ENCODE measurements around the gene FADS2.
"Not testable (repeated sequence)": the region's sequence is repeated elsewhere in the genome, so short reads cannot be mapped to it uniquely, and the experiment has no call there.

Gene FADS2

DNA sequence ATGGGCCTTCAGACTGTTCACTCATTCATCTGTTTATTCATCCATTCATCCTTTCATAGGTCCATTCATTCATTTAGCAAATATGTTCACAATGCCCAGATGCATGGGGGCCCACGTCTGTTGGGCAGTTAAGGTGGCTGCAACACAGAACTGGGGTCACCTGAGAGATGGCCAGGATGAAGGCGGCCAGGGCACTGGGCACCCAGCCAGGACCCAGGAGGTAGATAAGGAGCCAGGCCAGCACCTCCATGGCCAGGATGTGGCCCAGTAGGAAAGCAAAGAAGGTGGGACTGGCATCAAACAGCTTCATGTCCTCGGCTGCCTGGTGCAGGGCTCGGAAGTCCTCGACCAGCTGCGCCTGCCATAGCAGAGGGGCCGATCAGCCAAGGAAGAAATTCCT lies 51.1 kb downstream of the FADS2 start:
- Histone ChIP-seq H3K4me1 (ENCODE audit: control insufficient read depth, low read length) (peaks cover 61% of the 10 kb centered on the region), H3K4me3 (ENCODE audit: low read length) (peak overlapping the region; percentile 86), H3K9me3 (ENCODE audit: control insufficient read depth, insufficient read depth, low read length) (no peaks in the 10 kb centered on the region), H3K79me2 (ENCODE audit: control insufficient read depth, low read length) (peaks cover 18% of the 10 kb centered on the region), H3K9me2 (replicated peaks; ENCODE audit: control insufficient read depth, low read length) (no peaks in the 10 kb centered on the region), H4K20me1 (ENCODE audit: control insufficient read depth, insufficient read depth, low read depth, low read length) (no peaks in the 10 kb centered on the region), H3K36me3 (ENCODE audit: control insufficient read depth, low read length) (peaks cover 21% of the 10 kb centered on the region), H3K27me3 (ENCODE audit: control insufficient read depth, low read length) (no peaks in the 10 kb centered on the region), H3F3A (ENCODE audit: control insufficient read depth, insufficient read depth) (peaks cover 15% of the 10 kb centered on the region), H3K27ac (ENCODE audit: low read depth, low read length) (peak overlapping the region; percentile 98), H3K4me2 (ENCODE audit: low read length) (peak overlapping the region; percentile 97)
- no peak for TF ChIP-seq EZH2phosphoT487 (IDR thresholded peaks at IDR 0.05; ENCODE audit: borderline replicate concordance, low read length)

DNA sequence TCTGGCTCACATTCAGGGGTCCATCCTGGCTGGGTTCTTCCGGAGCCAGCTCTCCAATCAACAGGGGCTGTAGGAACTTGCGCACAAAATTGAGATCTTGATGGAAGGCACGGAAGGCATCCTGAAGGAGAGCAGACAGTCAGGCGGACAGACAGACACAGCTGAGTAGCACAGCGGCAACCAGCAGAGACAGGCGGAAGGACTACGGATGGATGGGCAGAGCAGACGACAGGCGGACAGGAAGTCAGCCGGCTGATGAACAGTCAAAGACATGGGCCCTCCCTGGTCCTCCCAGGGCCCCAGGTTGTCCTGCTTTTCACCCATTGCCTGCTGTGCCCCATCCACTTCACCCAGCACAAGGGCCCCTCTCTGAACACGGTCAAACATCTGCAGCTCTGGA lies 51.9 kb downstream of the FADS2 start:
- peaks cover 18% of the 10 kb centered on the region for H3K79me2 ChIP-seq (ENCODE audit: control insufficient read depth, low read length)
- H3K36me3 ChIP-seq (ENCODE audit: control insufficient read depth, low read length): peaks cover 21% of the 10 kb centered on the region
- peaks cover 15% of the 10 kb centered on the region for H3F3A ChIP-seq (ENCODE audit: control insufficient read depth, insufficient read depth)
- no peaks in the 10 kb centered on the region for H3K27me3 ChIP-seq (ENCODE audit: control insufficient read depth, low read length)
- H3K9me2 ChIP-seq (replicated peaks; ENCODE audit: control insufficient read depth, low read length): no peaks in the 10 kb centered on the region
- H3K4me2 ChIP-seq (ENCODE audit: low read length): peak overlapping the region; percentile 97
- H3K4me1 ChIP-seq (ENCODE audit: control insufficient read depth, low read length): peaks cover 61% of the 10 kb centered on the region
- H3K27ac ChIP-seq (ENCODE audit: low read depth, low read length): peak overlapping the region; percentile 98
- H3K9me3 ChIP-seq (ENCODE audit: control insufficient read depth, insufficient read depth, low read length): no peaks in the 10 kb centered on the region
- no peak for TF ChIP-seq EZH2phosphoT487 (IDR thresholded peaks at IDR 0.05; ENCODE audit: borderline replicate concordance, low read length)
- TF ChIP-seq, protein P1, sequence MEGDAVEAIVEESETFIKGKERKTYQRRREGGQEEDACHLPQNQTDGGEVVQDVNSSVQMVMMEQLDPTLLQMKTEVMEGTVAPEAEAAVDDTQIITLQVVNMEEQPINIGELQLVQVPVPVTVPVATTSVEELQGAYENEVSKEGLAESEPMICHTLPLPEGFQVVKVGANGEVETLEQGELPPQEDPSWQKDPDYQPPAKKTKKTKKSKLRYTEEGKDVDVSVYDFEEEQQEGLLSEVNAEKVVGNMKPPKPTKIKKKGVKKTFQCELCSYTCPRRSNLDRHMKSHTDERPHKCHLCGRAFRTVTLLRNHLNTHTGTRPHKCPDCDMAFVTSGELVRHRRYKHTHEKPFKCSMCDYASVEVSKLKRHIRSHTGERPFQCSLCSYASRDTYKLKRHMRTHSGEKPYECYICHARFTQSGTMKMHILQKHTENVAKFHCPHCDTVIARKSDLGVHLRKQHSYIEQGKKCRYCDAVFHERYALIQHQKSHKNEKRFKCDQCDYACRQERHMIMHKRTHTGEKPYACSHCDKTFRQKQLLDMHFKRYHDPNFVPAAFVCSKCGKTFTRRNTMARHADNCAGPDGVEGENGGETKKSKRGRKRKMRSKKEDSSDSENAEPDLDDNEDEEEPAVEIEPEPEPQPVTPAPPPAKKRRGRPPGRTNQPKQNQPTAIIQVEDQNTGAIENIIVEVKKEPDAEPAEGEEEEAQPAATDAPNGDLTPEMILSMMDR (IDR thresholded peaks at IDR 0.05; ENCODE audit: low read depth, low read length, poor library complexity, severe bottlenecking): no peak
- H4K20me1 ChIP-seq (ENCODE audit: control insufficient read depth, insufficient read depth, low read depth, low read length): no peaks in the 10 kb centered on the region
- H3K4me3 ChIP-seq (ENCODE audit: low read length): peak overlapping the region; percentile 86

DNA sequence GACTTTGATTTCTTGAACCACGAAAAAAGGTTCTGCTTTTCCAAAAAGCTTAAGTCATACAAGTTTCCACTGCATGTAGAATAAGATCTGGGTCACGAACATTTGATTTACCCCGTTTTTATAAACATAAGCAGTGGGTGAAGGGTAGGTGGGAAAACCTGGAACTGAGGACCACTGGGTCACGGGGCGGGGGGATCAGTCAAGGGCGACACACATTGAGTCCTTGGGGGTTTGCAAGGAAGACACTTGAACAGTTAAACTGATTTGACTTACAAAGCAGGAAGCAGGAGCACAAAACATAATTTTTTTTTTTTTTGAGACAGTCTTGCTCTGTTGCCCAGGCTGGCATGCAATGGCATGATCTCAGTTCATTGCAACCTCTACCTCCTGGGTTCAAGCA lies 52.4 kb downstream of the FADS2 start:
- no peaks in the 10 kb centered on the region for H4K20me1 ChIP-seq (ENCODE audit: control insufficient read depth, insufficient read depth, low read depth, low read length)
- H3K4me3 ChIP-seq (ENCODE audit: low read length): peak overlapping the region; percentile 86
- peaks cover 21% of the 10 kb centered on the region for H3K36me3 ChIP-seq (ENCODE audit: control insufficient read depth, low read length)
- TF ChIP-seq, protein P1 (IDR thresholded peaks at IDR 0.05; ENCODE audit: low read depth, low read length, poor library complexity, severe bottlenecking): no peak
- TF ChIP-seq EZH2phosphoT487 (IDR thresholded peaks at IDR 0.05; ENCODE audit: borderline replicate concordance, low read length): no peak
- H3K79me2 ChIP-seq (ENCODE audit: control insufficient read depth, low read length): peaks cover 18% of the 10 kb centered on the region
- H3K9me3 ChIP-seq (ENCODE audit: control insufficient read depth, insufficient read depth, low read length): no peaks in the 10 kb centered on the region
- H3F3A ChIP-seq (ENCODE audit: control insufficient read depth, insufficient read depth): peaks cover 15% of the 10 kb centered on the region
- H3K4me1 ChIP-seq (ENCODE audit: control insufficient read depth, low read length): peaks cover 64% of the 10 kb centered on the region
- peak overlapping the region; percentile 98 for H3K27ac ChIP-seq (ENCODE audit: low read depth, low read length)
- no peaks in the 10 kb centered on the region for H3K9me2 ChIP-seq (replicated peaks; ENCODE audit: control insufficient read depth, low read length)
- peak overlapping the region; percentile 97 for H3K4me2 ChIP-seq (ENCODE audit: low read length)
- no peaks in the 10 kb centered on the region for H3K27me3 ChIP-seq (ENCODE audit: control insufficient read depth, low read length)

DNA sequence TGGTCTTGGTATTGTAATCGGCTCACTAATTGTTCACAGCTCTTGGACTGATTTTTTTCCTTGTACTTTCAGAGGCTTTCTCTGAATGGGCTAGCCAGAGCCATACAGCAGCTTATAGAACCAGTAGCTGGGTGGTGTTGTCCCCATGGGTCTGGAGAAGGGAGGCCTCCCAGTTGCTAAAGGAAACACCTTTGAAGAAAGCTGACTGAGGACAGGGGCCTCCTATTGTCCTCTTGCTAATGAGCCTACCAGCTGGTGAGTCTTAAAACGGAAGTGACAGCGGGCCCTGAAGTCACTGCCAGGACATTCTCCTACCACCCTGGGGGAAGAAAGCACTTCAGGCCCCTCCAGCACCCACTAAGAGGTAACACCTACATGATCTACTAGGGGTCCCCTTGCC lies 53.3 kb downstream of the FADS2 start:
- Histone ChIP-seq H3K27ac (ENCODE audit: low read depth, low read length) (peak overlapping the region; percentile 98), H3F3A (ENCODE audit: control insufficient read depth, insufficient read depth) (peaks cover 15% of the 10 kb centered on the region), H3K36me3 (ENCODE audit: control insufficient read depth, low read length) (peaks cover 21% of the 10 kb centered on the region), H3K27me3 (ENCODE audit: control insufficient read depth, low read length) (no peaks in the 10 kb centered on the region), H3K9me2 (replicated peaks; ENCODE audit: control insufficient read depth, low read length) (no peaks in the 10 kb centered on the region), H4K20me1 (ENCODE audit: control insufficient read depth, insufficient read depth, low read depth, low read length) (no peaks in the 10 kb centered on the region), H3K9me3 (ENCODE audit: control insufficient read depth, insufficient read depth, low read length) (no peaks in the 10 kb centered on the region), H3K4me2 (ENCODE audit: low read length) (peak overlapping the region; percentile 97), H3K79me2 (ENCODE audit: control insufficient read depth, low read length) (peaks cover 25% of the 10 kb centered on the region), H3K4me1 (ENCODE audit: control insufficient read depth, low read length) (peaks cover 64% of the 10 kb centered on the region), H3K4me3 (ENCODE audit: low read length) (peak overlapping the region; percentile 86)
- TF ChIP-seq, protein P1 (IDR thresholded peaks at IDR 0.05; ENCODE audit: low read depth, low read length, poor library complexity, severe bottlenecking): no peak
- no peak for TF ChIP-seq EZH2phosphoT487 (IDR thresholded peaks at IDR 0.05; ENCODE audit: borderline replicate concordance, low read length)

DNA sequence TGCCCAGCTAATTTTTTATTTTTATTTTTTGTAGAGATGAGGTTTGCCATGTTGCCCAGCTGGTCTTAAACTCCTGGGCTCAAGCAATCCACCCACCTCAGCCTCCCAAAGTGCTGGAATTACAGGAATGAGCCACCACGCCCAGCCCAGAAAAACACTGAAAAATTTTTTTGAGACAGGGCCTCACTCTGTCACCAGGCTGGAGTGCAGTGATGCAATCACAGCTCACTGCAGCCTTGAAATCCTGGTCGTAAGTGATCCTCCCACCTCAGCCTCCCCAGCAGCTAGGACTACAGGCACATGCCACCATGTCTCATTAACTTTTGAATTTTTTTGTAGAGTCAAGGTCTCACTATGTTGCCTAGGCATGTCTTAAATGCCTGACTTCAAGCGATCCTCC lies 54.2 kb downstream of the FADS2 start:
- Histone ChIP-seq H3K27ac (ENCODE audit: low read depth, low read length) (peak overlapping the region; percentile 98; the same call in 1 of the 2 replicates), H3K36me3 (ENCODE audit: control insufficient read depth, low read length) (peaks cover 25% of the 10 kb centered on the region), H3F3A (ENCODE audit: control insufficient read depth, insufficient read depth) (peaks cover 15% of the 10 kb centered on the region), H3K4me2 (ENCODE audit: low read length) (peak overlapping the region; percentile 27), H3K4me1 (ENCODE audit: control insufficient read depth, low read length) (peaks cover 64% of the 10 kb centered on the region), H3K79me2 (ENCODE audit: control insufficient read depth, low read length) (peaks cover 30% of the 10 kb centered on the region)
- H4K20me1 ChIP-seq (ENCODE audit: control insufficient read depth, insufficient read depth, low read depth, low read length); H3K27me3 ChIP-seq (ENCODE audit: control insufficient read depth, low read length); H3K9me3 ChIP-seq (ENCODE audit: control insufficient read depth, insufficient read depth, low read length); H3K4me3 ChIP-seq (ENCODE audit: low read length); H3K9me2 ChIP-seq (replicated peaks; ENCODE audit: control insufficient read depth, low read length): not testable (repeated sequence)
